ENCODE measurements around the gene XBP1.
"Not testable (repeated sequence)": the region's sequence is repeated elsewhere in the genome, so short reads cannot be mapped to it uniquely, and the experiment has no call there.

The XBP1 gene

GRCh38 chr22:28800308-28801041 lies at the start of gene XBP1:
TSS of gene XBP1 (minus strand) at chr22:28800569.
- FAIRE-seq: no peak

- no peak for FAIRE-seq
These were observed 46.6 kb upstream of the XBP1 start for GRCh38 chr22:28846994-28847393.

GRCh38 chr22:28844277-28844676 lies 43.9 kb upstream of the XBP1 start:
- FAIRE-seq: not testable (repeated sequence)

GRCh38 chr22:28843633-28844032 lies 43.3 kb upstream of the XBP1 start:
- no peak for FAIRE-seq

GRCh38 chr22:28841111-28841510 lies 40.7 kb upstream of the XBP1 start:
- no peak for FAIRE-seq

- no peak for FAIRE-seq
These were observed 38.6 kb upstream of the XBP1 start for GRCh38 chr22:28838971-28839370.

- FAIRE-seq: no peak
These were observed 37.3 kb upstream of the XBP1 start for GRCh38 chr22:28837640-28838039.

- FAIRE-seq: no peak
These were observed 35.3 kb upstream of the XBP1 start for GRCh38 chr22:28835630-28836189.

- FAIRE-seq: no peak
These were observed 33.0 kb upstream of the XBP1 start for GRCh38 chr22:28833276-28833923.

GRCh38 chr22:28832731-28833130 lies 32.4 kb upstream of the XBP1 start:
- FAIRE-seq: no peak

GRCh38 chr22:28831140-28832072 lies 31.0 kb upstream of the XBP1 start:
- FAIRE-seq: no peak

GRCh38 chr22:28830441-28830840 lies 30.1 kb upstream of the XBP1 start:
- no peak for FAIRE-seq

GRCh38 chr22:28829358-28830181 lies 29.2 kb upstream of the XBP1 start:
- FAIRE-seq: no peak

GRCh38 chr22:28826921-28827320 lies 26.6 kb upstream of the XBP1 start:
- FAIRE-seq: no peak

- not testable (repeated sequence) for FAIRE-seq
These were observed 26.1 kb upstream of the XBP1 start for GRCh38 chr22:28826430-28826829.

- FAIRE-seq: not testable (repeated sequence)
These were observed 24.1 kb upstream of the XBP1 start for GRCh38 chr22:28824455-28824854.

GRCh38 chr22:28822930-28823551 lies 22.7 kb upstream of the XBP1 start:
- no peak for FAIRE-seq

- FAIRE-seq: no peak
These were observed 21.1 kb upstream of the XBP1 start for GRCh38 chr22:28821452-28821851.

- FAIRE-seq: no peak
These were observed 20.5 kb upstream of the XBP1 start for GRCh38 chr22:28820885-28821284.

GRCh38 chr22:28819253-28820096 lies 19.1 kb upstream of the XBP1 start:
- FAIRE-seq: no peak

All from TTC549 (cell line).